GM23338 (cell line): ENCODE results near the gene ABCA12. TPM values are rescaled to one million over a fixed set of nuclear protein-coding genes. Genes with fewer than 3 reads are reported as not detected.

Experiments
- ATAC-seq: fragments of 200-7000 bp; cut with Tn5 transposase; 3 replicates; pipeline ENCODE4 v1.9.1; 2020
- DNase-seq: peaks from one replicate; pipeline ENCODE4 v3.0.0-alpha.2; 2015; ENCODE audit warnings: low spot score
- H2AFZ ChIP-seq: fragments of 200-600 bp; sonication (generic); 2 replicates; pipeline ENCODE4 v1.8.0; 2016; ENCODE audit warnings: antibody characterized with exemption, mild to moderate bottlenecking, moderate library complexity
- H3F3A ChIP-seq: fragments of 200-600 bp; sonication (generic); replicated peaks from 2 replicates; pipeline ENCODE4 v1.8.0; 2017; ENCODE audit warnings: antibody characterized with exemption, mixed run types, low read depth
- H3K27ac ChIP-seq: fragments of 200-600 bp; sonication (generic); 2 replicates; pipeline ENCODE4 v1.6.1; 2016; ENCODE audit warnings: low read depth
- H3K27me3 ChIP-seq: fragments of 200-600 bp; sonication (generic); 2 replicates; pipeline ENCODE4 v1.8.0; 2016; ENCODE audit warnings: mild to moderate bottlenecking, mixed run types, moderate library complexity; ENCODE audit not compliant: insufficient read depth
- H3K36me3 ChIP-seq: fragments of 200-600 bp; sonication (generic); 2 replicates; pipeline ENCODE4 v1.8.0; 2016; ENCODE audit warnings: mild to moderate bottlenecking; ENCODE audit not compliant: insufficient read depth
- H3K4me1 ChIP-seq: fragments of 200-600 bp; sonication (generic); 2 replicates; pipeline ENCODE4 v1.8.0; 2016; ENCODE audit warnings: mild to moderate bottlenecking, moderate library complexity; ENCODE audit not compliant: insufficient read depth
- H3K4me2 ChIP-seq: fragments of 200-600 bp; sonication (generic); 2 replicates; pipeline ENCODE4 v1.7.1; 2017; ENCODE audit warnings: mixed run types
- H3K4me3 ChIP-seq: fragments of 200-600 bp; sonication (generic); 2 replicates; pipeline ENCODE4 v1.6.1; 2016; ENCODE audit warnings: mixed run types
- H3K79me2 ChIP-seq: fragments of 200-600 bp; sonication (generic); replicated peaks from 2 replicates; pipeline ENCODE4 v1.8.0; 2017; ENCODE audit warnings: mild to moderate bottlenecking; ENCODE audit not compliant: insufficient read depth
- H3K9me2 ChIP-seq: fragments of 200-600 bp; sonication (generic); 2 replicates; pipeline ENCODE4 v1.8.0; 2017; ENCODE audit not compliant: insufficient read depth
- H4K20me1 ChIP-seq: fragments of 200-600 bp; sonication (generic); replicated peaks from 2 replicates; pipeline ENCODE4 v1.8.0; 2017; ENCODE audit warnings: mild to moderate bottlenecking; ENCODE audit not compliant: insufficient read depth
- H3K27ac Mint-ChIP-seq: 2 replicates; pipeline ENCODE4 v1.8.0; 2020; ENCODE audit warnings: inconsistent platforms, mild to moderate bottlenecking, moderate library complexity, mixed read lengths
- H3K27me3 Mint-ChIP-seq: 3 replicates; pipeline ENCODE4 v1.8.0; 2022; ENCODE audit warnings: low read depth, mild to moderate bottlenecking, moderate library complexity, mixed read lengths, inconsistent platforms; ENCODE audit not compliant: insufficient read depth, poor library complexity
- H3K36me3 Mint-ChIP-seq: 3 replicates; pipeline ENCODE4 v1.8.0; 2021; ENCODE audit warnings: low read depth, mild to moderate bottlenecking, inconsistent platforms, moderate library complexity, mixed read lengths
- H3K4me1 Mint-ChIP-seq: 3 replicates; pipeline ENCODE4 v1.8.0; 2020; ENCODE audit warnings: mild to moderate bottlenecking, inconsistent platforms, mixed read lengths
- H3K4me3 Mint-ChIP-seq: 3 replicates; pipeline ENCODE4 v1.8.0; 2021; ENCODE audit warnings: moderate library complexity, mild to moderate bottlenecking, inconsistent platforms, mixed read lengths
- H3K9me3 Mint-ChIP-seq: 3 replicates; pipeline ENCODE4 v1.8.0; 2020; ENCODE audit warnings: moderate library complexity, mild to moderate bottlenecking, inconsistent platforms, mixed read lengths
- CREB1 ChIP-seq: fragments of 250-450 bp; sonication (Bioruptor Pico); IDR thresholded peaks from 2 replicates; pipeline ENCODE4 v1.5.0; 2020; ENCODE audit warnings: low read depth, mild to moderate bottlenecking, moderate library complexity
- CTCF ChIP-seq, 2 experiments: fragments of 200-600 bp in 1 of 2; sonication (generic) in 1 of 2; conservative IDR thresholded peaks; 2 replicates each; pipeline versions ENCODE4 v1.5.1 to v1.6.1; 2016 to 2017; ENCODE audit warnings: antibody characterized with exemption in 2 of 2, low read depth in 2 of 2, mild to moderate bottlenecking in 2 of 2, moderate library complexity in 1 of 2
- ETS1 ChIP-seq: IDR thresholded peaks from 2 replicates; pipeline ENCODE4 v1.6.1; 2016; ENCODE audit warnings: antibody characterized with exemption
- EZH2 ChIP-seq: fragments of 200-600 bp; sonication (generic); IDR thresholded peaks from one replicate; pipeline ENCODE4 v1.8.0; 2017; ENCODE audit warnings: antibody characterized with exemption, mild to moderate bottlenecking, low read depth; ENCODE audit not compliant: unreplicated experiment
- EZH2phosphoT487 ChIP-seq: fragments of 200-600 bp; sonication (generic); IDR thresholded peaks from one replicate; pipeline ENCODE4 v1.8.1; 2018; ENCODE audit warnings: antibody characterized with exemption; ENCODE audit not compliant: unreplicated experiment
- JUNB ChIP-seq: IDR thresholded peaks from one replicate; pipeline ENCODE4 v1.6.1; 2016; ENCODE audit warnings: antibody characterized with exemption; ENCODE audit not compliant: unreplicated experiment
- NANOG ChIP-seq: IDR thresholded peaks from 2 replicates; pipeline ENCODE4 v1.6.1; 2016; ENCODE audit warnings: antibody characterized with exemption, borderline replicate concordance
- POLR2AphosphoS5 ChIP-seq: IDR thresholded peaks from 2 replicates; pipeline ENCODE4 v1.6.1; 2016; ENCODE audit warnings: antibody characterized with exemption, low read depth
- REST ChIP-seq: IDR thresholded peaks from one replicate; pipeline ENCODE4 v1.6.1; 2018; ENCODE audit warnings: antibody characterized with exemption; ENCODE audit not compliant: unreplicated experiment
- STAT1 ChIP-seq: IDR thresholded peaks from one replicate; pipeline ENCODE4 v1.6.1; 2016; ENCODE audit warnings: antibody characterized with exemption; ENCODE audit not compliant: unreplicated experiment
- ZNF114 ChIP-seq: fragments of 250-450 bp; sonication (Bioruptor Pico); IDR thresholded peaks from 2 replicates; pipeline ENCODE4 v1.5.0; 2020; ENCODE audit warnings: mild to moderate bottlenecking, moderate library complexity
- ZNF331 ChIP-seq: fragments of 250-450 bp; sonication (Bioruptor Pico); IDR thresholded peaks from 2 replicates; pipeline ENCODE4 v1.5.0; 2020; ENCODE audit warnings: low read depth, mild to moderate bottlenecking, moderate library complexity
- ZNF462 ChIP-seq: fragments of 250-450 bp; sonication (Bioruptor Pico); IDR thresholded peaks from 2 replicates; pipeline ENCODE4 v1.5.0; 2020; ENCODE audit warnings: mild to moderate bottlenecking, moderate library complexity
- polyA plus RNA-seq: library from polyadenylated mRNA; unstranded; fragments of >200 nt; fragmentation: Nextera tagmentation; extraction: Ambion mirVana; gene quantifications from 2 replicates; pipeline ENCODE4 v1.2.1, GENCODE V29; 2016
- total RNA-seq: library from RNA; depleted of rRNA; stranded (reverse); fragments of >200 nt; shearing (Covaris generic); gene quantifications from 2 replicates; pipeline ENCODE4 v1.2.3, GENCODE V29; 2014

Gene ABCA12
- total and polyA plus RNA-seq, 2 experiments from 2014 or later = 0.05 to 0.10 TPM

- no peak overlapping the region for H3K27ac ChIP-seq
- H3K79me2 ChIP-seq = no peaks in the 10 kb centered on the region
- Mint-ChIP-seq H3K4me1 (no peaks in the 10 kb centered on the region), H3K4me3 (no peak overlapping the region), H3K27ac (no peak overlapping the region), H3K9me3 (peaks cover 28% of the 10 kb centered on the region), H3K36me3 (peaks cover 16% of the 10 kb centered on the region), H3K27me3 (peaks cover 8% of the 10 kb centered on the region)
- TF ChIP-seq NANOG (no peak), JUNB (no peak), EZH2 (no peak), CTCF (conservative IDR thresholded peaks at IDR 0.05; ENCODE audit: low read depth in 2 of 2) (no peak), ETS1 (no peak), POLR2AphosphoS5 (no peak), CREB1 (no peak), ZNF331 (CRISPR knock-in tag) (no peak), ZNF462 (CRISPR knock-in tag) (no peak), STAT1 (no peak), EZH2phosphoT487 (no peak), ZNF114 (no peak), REST (no peak)
- H3K27me3 ChIP-seq = no peaks in the 10 kb centered on the region
- H2AFZ ChIP-seq = no peak overlapping the region
- H3K4me3 ChIP-seq = no peak overlapping the region
- DNase-seq = no peak
- H3F3A ChIP-seq = no peaks in the 10 kb centered on the region
- no peak for ATAC-seq
- no peaks in the 10 kb centered on the region for H3K4me1 ChIP-seq
- no peaks in the 10 kb centered on the region for H4K20me1 ChIP-seq
- H3K36me3 ChIP-seq = no peaks in the 10 kb centered on the region; the same call in 1 of the 2 replicates
- 0 out of 2 replicates have a peak, but pooled peaks cover 4% of the 10 kb centered on the region for H3K9me2 ChIP-seq
- no peak overlapping the region for H3K4me2 ChIP-seq
These were observed 21.7 kb upstream of the ABCA12 start for GRCh38 chr2:215160081-215160480.
